Measurements from ENCODE around the gene RYR2. TPM values are rescaled to one million over a fixed set of nuclear protein-coding genes. Genes with fewer than 3 reads are reported as not detected.
A peak's percentile ranks its signal among the peaks of the same experiment; 100 is the strongest.

RYR2 gene
- total RNA-seq, 1 donor from 2014 or later, result 47.0 TPM

DNA sequence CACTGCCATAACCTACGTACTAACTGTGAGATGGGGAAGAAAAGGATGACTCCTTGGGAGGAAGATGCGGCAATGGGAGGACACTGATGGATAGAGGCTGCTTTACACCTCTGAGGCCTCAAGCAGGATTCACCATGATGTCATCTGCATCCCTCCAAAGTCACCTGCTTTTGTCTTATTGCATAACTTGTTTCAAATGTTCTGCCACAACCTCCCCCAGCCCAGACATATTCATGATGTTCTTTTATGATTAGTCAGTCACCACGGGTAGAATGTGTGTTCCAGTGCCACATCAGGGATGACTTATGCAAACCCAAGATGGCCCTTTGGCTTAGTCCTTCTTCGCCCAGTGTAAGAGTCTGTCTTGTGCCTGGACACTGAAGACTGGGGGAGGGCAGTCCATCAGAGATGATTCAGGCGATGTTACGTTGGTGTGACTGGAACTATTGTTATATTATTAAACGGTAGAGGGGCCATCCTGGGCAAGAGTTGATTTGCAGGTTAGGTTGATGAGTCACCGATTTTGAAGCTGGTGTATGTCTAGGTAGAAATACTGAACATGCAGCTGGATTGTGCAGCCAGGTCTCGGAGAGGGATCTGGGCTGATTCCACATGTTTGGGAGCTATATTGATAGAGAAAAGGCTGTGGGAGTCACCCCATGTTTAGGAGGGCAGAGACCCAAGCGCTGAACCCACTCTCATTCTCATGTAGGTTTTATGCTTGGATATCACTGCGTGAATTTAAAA lies 32.6 kb downstream of the RYR2 start:
- Mint-ChIP-seq H3K4me3 (ENCODE audit: unreplicated experiment) (peak overlapping the region; percentile 7), H3K4me1 (ENCODE audit: low read depth, unreplicated experiment) (no peaks in the 10 kb centered on the region), H3K36me3 (ENCODE audit: unreplicated experiment) (no peaks in the 10 kb centered on the region), H3K27me3 (ENCODE audit: unreplicated experiment) (no peaks in the 10 kb centered on the region), H3K9me3 (ENCODE audit: unreplicated experiment) (peaks cover 7% of the 10 kb centered on the region), H3K27ac (ENCODE audit: unreplicated experiment) (peak overlapping the region; percentile 24)
- DNase-seq, result no peak
- TF ChIP-seq, protein P1, sequence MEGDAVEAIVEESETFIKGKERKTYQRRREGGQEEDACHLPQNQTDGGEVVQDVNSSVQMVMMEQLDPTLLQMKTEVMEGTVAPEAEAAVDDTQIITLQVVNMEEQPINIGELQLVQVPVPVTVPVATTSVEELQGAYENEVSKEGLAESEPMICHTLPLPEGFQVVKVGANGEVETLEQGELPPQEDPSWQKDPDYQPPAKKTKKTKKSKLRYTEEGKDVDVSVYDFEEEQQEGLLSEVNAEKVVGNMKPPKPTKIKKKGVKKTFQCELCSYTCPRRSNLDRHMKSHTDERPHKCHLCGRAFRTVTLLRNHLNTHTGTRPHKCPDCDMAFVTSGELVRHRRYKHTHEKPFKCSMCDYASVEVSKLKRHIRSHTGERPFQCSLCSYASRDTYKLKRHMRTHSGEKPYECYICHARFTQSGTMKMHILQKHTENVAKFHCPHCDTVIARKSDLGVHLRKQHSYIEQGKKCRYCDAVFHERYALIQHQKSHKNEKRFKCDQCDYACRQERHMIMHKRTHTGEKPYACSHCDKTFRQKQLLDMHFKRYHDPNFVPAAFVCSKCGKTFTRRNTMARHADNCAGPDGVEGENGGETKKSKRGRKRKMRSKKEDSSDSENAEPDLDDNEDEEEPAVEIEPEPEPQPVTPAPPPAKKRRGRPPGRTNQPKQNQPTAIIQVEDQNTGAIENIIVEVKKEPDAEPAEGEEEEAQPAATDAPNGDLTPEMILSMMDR (IDR thresholded peaks at IDR 0.05; ENCODE audit: partially characterized antibody, unreplicated experiment), result no peak

DNA sequence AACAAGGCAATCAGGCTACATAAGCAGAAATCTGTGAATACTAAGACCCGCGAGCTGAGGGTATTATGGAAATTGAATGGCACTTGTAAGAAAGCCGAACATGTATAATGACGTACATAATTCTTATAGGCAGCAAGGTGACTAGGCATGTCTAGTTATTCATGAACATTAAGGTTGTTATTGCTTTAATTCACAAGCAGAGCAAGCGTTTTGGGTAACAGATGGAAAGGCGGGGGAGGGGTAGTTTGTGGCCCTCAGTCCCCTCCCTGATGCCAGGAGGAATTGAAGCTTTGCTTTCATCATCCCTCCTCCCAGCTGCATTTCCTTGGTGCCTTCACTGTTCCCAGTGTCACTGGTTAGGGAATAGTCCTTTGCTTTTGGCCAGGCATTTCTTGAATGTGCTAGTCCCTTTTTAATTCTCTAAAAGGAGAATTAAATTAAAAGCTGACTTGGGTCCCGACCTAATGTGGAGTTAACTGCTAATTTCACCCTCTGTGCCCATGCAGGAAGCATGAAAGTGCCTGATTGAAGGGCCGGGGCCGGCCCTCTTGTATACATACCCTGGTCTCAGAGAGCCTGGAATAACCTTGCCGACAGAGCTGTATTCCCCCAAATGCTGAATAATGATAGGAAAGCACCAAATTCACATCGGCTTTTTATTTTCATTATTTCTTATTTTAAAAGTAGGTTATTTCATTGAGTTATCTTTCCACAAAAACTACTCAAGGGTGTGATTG lies 42.5 kb downstream of the RYR2 start:
- peaks cover 2% of the 10 kb centered on the region for H3K27me3 Mint-ChIP-seq (ENCODE audit: unreplicated experiment)
- H3K9me3 Mint-ChIP-seq (ENCODE audit: unreplicated experiment), result no peaks in the 10 kb centered on the region
- TF ChIP-seq, protein P1 (IDR thresholded peaks at IDR 0.05; ENCODE audit: partially characterized antibody, unreplicated experiment), result no peak
- DNase-seq, result no peak
- H3K36me3 Mint-ChIP-seq (ENCODE audit: unreplicated experiment), result no peaks in the 10 kb centered on the region
- peak overlapping the region; percentile 44 for H3K27ac Mint-ChIP-seq (ENCODE audit: unreplicated experiment)
- H3K4me3 Mint-ChIP-seq (ENCODE audit: unreplicated experiment), result no peak overlapping the region
- peaks cover 32% of the 10 kb centered on the region for H3K4me1 Mint-ChIP-seq (ENCODE audit: low read depth, unreplicated experiment)

DNA sequence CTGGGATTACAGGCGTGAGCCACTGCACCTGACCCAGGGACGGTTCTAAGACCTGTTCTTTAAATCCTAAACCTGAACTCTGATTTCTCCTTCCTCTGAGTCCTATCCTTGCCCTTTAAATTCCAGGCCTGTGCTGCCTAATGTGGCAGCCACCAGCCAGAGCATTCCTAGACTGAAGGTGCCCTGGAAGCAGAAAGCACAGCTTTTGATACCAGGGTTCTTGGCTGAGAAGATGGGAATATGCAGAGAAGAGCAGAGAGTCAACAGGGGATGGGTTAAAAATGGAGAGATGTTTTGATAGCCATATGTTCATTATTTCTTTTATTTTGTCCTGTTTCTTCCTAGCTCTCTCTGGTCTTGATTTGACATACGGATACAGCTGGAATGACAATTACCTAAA lies 49.7 kb downstream of the RYR2 start:
- Mint-ChIP-seq H3K27ac (ENCODE audit: unreplicated experiment) (no peak overlapping the region), H3K4me1 (ENCODE audit: low read depth, unreplicated experiment) (peaks cover 32% of the 10 kb centered on the region), H3K27me3 (ENCODE audit: unreplicated experiment) (no peaks in the 10 kb centered on the region), H3K36me3 (ENCODE audit: unreplicated experiment) (no peaks in the 10 kb centered on the region), H3K9me3 (ENCODE audit: unreplicated experiment) (no peaks in the 10 kb centered on the region), H3K4me3 (ENCODE audit: unreplicated experiment) (no peak overlapping the region)
- no peak for DNase-seq
- TF ChIP-seq, protein P1 (IDR thresholded peaks at IDR 0.05; ENCODE audit: partially characterized antibody, unreplicated experiment), result no peak

DNA sequence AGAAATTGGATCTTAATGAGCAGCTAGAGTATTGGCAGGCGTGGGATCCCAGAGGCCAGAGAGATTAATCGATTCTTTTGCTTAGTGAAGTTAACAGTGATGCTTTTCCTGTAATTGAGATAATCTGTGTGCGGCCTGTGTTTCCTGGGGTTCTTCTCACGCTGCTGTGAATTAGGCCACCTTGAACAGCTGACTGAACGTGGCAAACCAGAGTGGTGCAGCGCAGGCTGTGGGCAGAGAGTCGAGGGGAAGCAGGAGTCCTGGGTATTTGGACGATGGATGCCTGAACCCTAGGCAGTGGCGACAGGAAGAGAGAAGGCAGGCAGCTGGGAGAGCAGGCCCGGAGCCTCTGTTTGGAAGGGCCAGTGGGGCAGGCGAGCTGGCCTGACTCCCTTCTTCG lies 51.7 kb downstream of the RYR2 start:
- H3K9me3 Mint-ChIP-seq (ENCODE audit: unreplicated experiment), result no peaks in the 10 kb centered on the region
- H3K36me3 Mint-ChIP-seq (ENCODE audit: unreplicated experiment), result no peaks in the 10 kb centered on the region
- peaks cover 2% of the 10 kb centered on the region for H3K27me3 Mint-ChIP-seq (ENCODE audit: unreplicated experiment)
- H3K27ac Mint-ChIP-seq (ENCODE audit: unreplicated experiment), result no peak overlapping the region
- H3K4me3 Mint-ChIP-seq (ENCODE audit: unreplicated experiment), result no peak overlapping the region
- H3K4me1 Mint-ChIP-seq (ENCODE audit: low read depth, unreplicated experiment), result peaks cover 41% of the 10 kb centered on the region
- TF ChIP-seq, protein P1 (IDR thresholded peaks at IDR 0.05; ENCODE audit: partially characterized antibody, unreplicated experiment), result no peak
- DNase-seq, result no peak

DNA sequence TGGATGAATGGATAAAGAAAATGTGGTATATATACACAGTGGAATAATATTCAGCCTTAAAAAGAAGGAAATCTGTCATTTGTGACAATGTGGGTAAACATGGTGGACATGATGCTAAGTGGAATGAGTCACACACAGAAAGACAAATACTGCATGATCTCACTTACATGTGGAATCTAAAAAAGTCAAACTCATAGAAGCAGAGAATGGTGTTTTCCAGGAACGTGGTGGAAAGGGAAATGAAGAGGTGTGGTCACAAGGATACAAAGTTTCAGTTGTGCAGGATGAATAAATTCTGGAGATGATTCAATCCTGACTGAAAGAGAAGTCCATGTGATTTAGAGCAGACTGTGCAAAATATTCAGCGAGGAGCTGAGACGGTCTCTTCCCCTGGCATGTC lies 56.6 kb downstream of the RYR2 start:
- H3K36me3 Mint-ChIP-seq (ENCODE audit: unreplicated experiment), result no peaks in the 10 kb centered on the region
- no peak overlapping the region for H3K4me3 Mint-ChIP-seq (ENCODE audit: unreplicated experiment)
- TF ChIP-seq, protein P1 (IDR thresholded peaks at IDR 0.05; ENCODE audit: partially characterized antibody, unreplicated experiment), result no peak
- H3K27me3 Mint-ChIP-seq (ENCODE audit: unreplicated experiment), result peaks cover 5% of the 10 kb centered on the region
- H3K9me3 Mint-ChIP-seq (ENCODE audit: unreplicated experiment), result no peaks in the 10 kb centered on the region
- DNase-seq, result no peak
- peak overlapping the region; percentile 54 for H3K27ac Mint-ChIP-seq (ENCODE audit: unreplicated experiment)
- peaks cover 47% of the 10 kb centered on the region for H3K4me1 Mint-ChIP-seq (ENCODE audit: low read depth, unreplicated experiment)
